IMR-90 (cell line): Measurements from ENCODE around the gene KNCN. TPM values are rescaled to one million over a fixed set of nuclear protein-coding genes. Genes with fewer than 3 reads are reported as not detected.

Experiments
- ATAC-seq: fragments of 200-7000 bp; cut with Tn5 transposase; 2 replicates; pipeline ENCODE4 v1.9.1; 2020; ENCODE audit warnings: low read depth, mild to moderate bottlenecking, moderate library complexity
- BruUV-seq: library from RNA; stranded (reverse); fragments of 400-500 nt; replicated peaks from 2 replicates; lab custom pipeline; 2021; lab: Mats Ljungman, UMichigan
- CTCF ChIA-PET: fragments of 300-600 bp; formaldehyde crosslinking; extraction: SDS; loops from one replicate; lab custom pipeline; 2021; ENCODE audit warnings: antibody characterized with exemption; lab: Yijun Ruan, JAX
- POLR2A ChIA-PET: fragments of 300-600 bp; sonication (Branson Sonifier 250); formaldehyde crosslinking; loops from one replicate; lab custom pipeline; 2022; ENCODE audit warnings: antibody characterized with exemption; ENCODE audit not compliant: unreplicated experiment; lab: Charles Lee
- DNase-seq: peaks from one replicate; pipeline ENCODE4 v3.0.0; 2013
- H2AFZ ChIP-seq: replicated peaks from 2 replicates; pipeline ENCODE3; 2013; ENCODE audit warnings: low read length, mild to moderate bottlenecking; ENCODE audit not compliant: poor library complexity
- H2AK5ac ChIP-seq: 2 replicates; pipeline ENCODE4 v1.6.1; 2013; ENCODE audit warnings: low read depth, low read length, inconsistent platforms
- H2AK9ac ChIP-seq: replicated peaks from 2 replicates; pipeline ENCODE3; 2013; ENCODE audit warnings: mild to moderate bottlenecking, low read depth, low read length, moderate library complexity; ENCODE audit not compliant: poor library complexity
- H2BK120ac ChIP-seq: 2 replicates; pipeline ENCODE4 v1.6.1; 2013; ENCODE audit warnings: low read depth, low read length, inconsistent platforms
- H2BK15ac ChIP-seq: 3 replicates; pipeline ENCODE4 v1.6.1; 2013; ENCODE audit warnings: low read depth, low read length, inconsistent platforms
- H2BK20ac ChIP-seq: 2 replicates; pipeline ENCODE4 v1.6.1; 2013; ENCODE audit warnings: low read depth, mild to moderate bottlenecking, inconsistent platforms, low read length, moderate library complexity
- H2BK5ac ChIP-seq: 2 replicates; pipeline ENCODE4 v1.6.1; 2013; ENCODE audit warnings: mild to moderate bottlenecking, low read depth, low read length, inconsistent platforms; ENCODE audit not compliant: poor library complexity, severe bottlenecking
- H3K14ac ChIP-seq: replicated peaks from 2 replicates; pipeline ENCODE4 v1.6.1; 2013; ENCODE audit warnings: low read depth, low read length, inconsistent platforms
- H3K18ac ChIP-seq: 2 replicates; pipeline ENCODE4 v1.6.1; 2013; ENCODE audit warnings: low read depth, low read length, control low read depth
- H3K23ac ChIP-seq: 2 replicates; pipeline ENCODE4 v1.6.1; 2013; ENCODE audit warnings: low read depth, low read length, inconsistent platforms
- H3K27ac ChIP-seq: 2 replicates; pipeline ENCODE4 v1.5.1; 2013; ENCODE audit warnings: mild to moderate bottlenecking, control low read depth, low read length; ENCODE audit not compliant: insufficient read depth
- H3K27me3 ChIP-seq: 2 replicates; pipeline ENCODE4 v1.6.1; 2013; ENCODE audit warnings: low read length; ENCODE audit not compliant: control insufficient read depth, insufficient read depth
- H3K36me3 ChIP-seq: 2 replicates; pipeline ENCODE4 v1.6.1; 2013; ENCODE audit warnings: low read length, mixed read lengths; ENCODE audit not compliant: control insufficient read depth, insufficient read depth
- H3K4ac ChIP-seq: 2 replicates; pipeline ENCODE4 v1.6.1; 2013; ENCODE audit warnings: low read depth, low read length, inconsistent platforms
- H3K4me1 ChIP-seq: 2 replicates; pipeline ENCODE4 v1.6.1; 2013; ENCODE audit warnings: low read length, mixed read lengths; ENCODE audit not compliant: control insufficient read depth, insufficient read depth
- H3K4me2 ChIP-seq: 2 replicates; pipeline ENCODE4 v1.6.1; 2013; ENCODE audit warnings: low read depth, mild to moderate bottlenecking, control low read depth, low read length, moderate library complexity
- H3K4me3 ChIP-seq: 2 replicates; pipeline ENCODE4 v1.5.1; 2013; ENCODE audit warnings: low read depth, mild to moderate bottlenecking, control low read depth, low read length, moderate library complexity; ENCODE audit not compliant: insufficient read depth
- H3K56ac ChIP-seq: 2 replicates; pipeline ENCODE4 v1.6.1; 2013; ENCODE audit warnings: low read length, inconsistent platforms; ENCODE audit not compliant: insufficient read depth; ENCODE audit errors: extremely low read depth
- H3K79me1 ChIP-seq, 2 experiments: 2 replicates each; pipeline ENCODE4 v1.6.1; 2013; ENCODE audit warnings: low read length in 2 of 2, inconsistent platforms in 1 of 2, low read depth in 1 of 2
- H3K9ac ChIP-seq: 2 replicates; pipeline ENCODE4 v1.6.1; 2013; ENCODE audit warnings: low read depth, low read length, control low read depth
- H3K9me1 ChIP-seq: 2 replicates; pipeline ENCODE4 v1.6.1; 2013; ENCODE audit warnings: low read length, inconsistent platforms; ENCODE audit not compliant: insufficient read depth
- H3K9me3 ChIP-seq: 2 replicates; pipeline ENCODE4 v1.6.1; 2013; ENCODE audit warnings: low read length; ENCODE audit not compliant: control insufficient read depth, insufficient read depth
- H4K20me1 ChIP-seq: 2 replicates; pipeline ENCODE4 v1.6.1; 2013; ENCODE audit warnings: low read length, inconsistent platforms; ENCODE audit not compliant: insufficient read depth
- H4K5ac ChIP-seq: 2 replicates; pipeline ENCODE4 v1.6.1; 2013; ENCODE audit warnings: mild to moderate bottlenecking, low read depth, low read length, control low read depth
- H4K8ac ChIP-seq, 2 experiments: 2 replicates each; pipeline ENCODE4 v1.6.1; 2013; ENCODE audit warnings: low read depth in 2 of 2, low read length in 2 of 2, control low read depth in 1 of 2, inconsistent platforms in 1 of 2
- H4K91ac ChIP-seq: 2 replicates; pipeline ENCODE4 v1.6.1; 2013; ENCODE audit warnings: low read depth, low read length, inconsistent platforms; ENCODE audit not compliant: insufficient read depth
- BHLHE40 ChIP-seq: fragments of 150-350 bp; IDR thresholded peaks from 2 replicates; pipeline ENCODE4 v1.6.1; 2016; ENCODE audit warnings: mild to moderate bottlenecking, low read depth, low read length
- CEBPB ChIP-seq: IDR thresholded peaks from 2 replicates; pipeline ENCODE4 v1.6.1; 2012; ENCODE audit warnings: low read depth, low read length, improper control_type of control experiment
- CHD1 ChIP-seq: IDR thresholded peaks from 2 replicates; pipeline ENCODE4 v1.6.1; 2012; ENCODE audit warnings: low read depth, low read length, improper control_type of control experiment
- FOS ChIP-seq: fragments of 150-350 bp; IDR thresholded peaks from 2 replicates; pipeline ENCODE4 v1.6.1; 2016; ENCODE audit warnings: low read depth, low read length
- MAFK ChIP-seq: IDR thresholded peaks from 2 replicates; pipeline ENCODE4 v1.6.1; 2012; ENCODE audit warnings: low read depth, low read length, improper control_type of control experiment
- MAZ ChIP-seq: IDR thresholded peaks from 2 replicates; pipeline ENCODE4 v1.6.1; 2012; ENCODE audit warnings: low read depth, mild to moderate bottlenecking, low read length, improper control_type of control experiment, moderate library complexity, borderline replicate concordance
- MXI1 ChIP-seq: IDR thresholded peaks from 2 replicates; pipeline ENCODE4 v1.6.1; 2012; ENCODE audit warnings: low read depth, mild to moderate bottlenecking, low read length, moderate library complexity, borderline replicate concordance
- NFE2L2 ChIP-seq: fragments of 150-350 bp; IDR thresholded peaks from 2 replicates; pipeline ENCODE4 v1.6.1; 2016; ENCODE audit warnings: low read depth, mild to moderate bottlenecking, low read length
- POLR2A ChIP-seq: IDR thresholded peaks from 2 replicates; pipeline ENCODE4 v1.6.1; 2012; ENCODE audit warnings: mild to moderate bottlenecking, low read depth, low read length
- RAD21 ChIP-seq: IDR thresholded peaks from 2 replicates; pipeline ENCODE4 v1.6.1; 2012; ENCODE audit warnings: low read length, improper control_type of control experiment
- RCOR1 ChIP-seq: IDR thresholded peaks from 2 replicates; pipeline ENCODE4 v1.6.1; 2012; ENCODE audit warnings: mild to moderate bottlenecking, low read length, improper control_type of control experiment; ENCODE audit not compliant: insufficient replicate concordance
- RFX5 ChIP-seq: IDR thresholded peaks from 2 replicates; pipeline ENCODE4 v1.8.0; 2012; ENCODE audit warnings: low read depth, mild to moderate bottlenecking, low read length, moderate library complexity
- SMC3 ChIP-seq: fragments of 150-350 bp; IDR thresholded peaks from 2 replicates; pipeline ENCODE4 v1.6.1; 2016; ENCODE audit warnings: low read depth, mild to moderate bottlenecking, antibody characterized with exemption, low read length, moderate library complexity
- WGBS, 2 experiments: methylation state at CpG; one replicate each; pipeline versions ENCODE4 v1.1.5 to v1.1.7; 2013; ENCODE audit warnings: missing lambda C conversion rate in 2 of 2; ENCODE audit not compliant: insufficient read length in 1 of 2; ENCODE audit errors: extremely low coverage in 2 of 2; 5-methylcytosine and 5-hydroxymethylcytosine counted together
- dilution Hi-C: fragments of 300-500 bp; cut with HindIII; formaldehyde crosslinking; loops from one replicate; pipeline ENCODE4 v1.14.3; 2018; ENCODE audit warnings: low sequenced_read_pairs; ENCODE audit not compliant: unreplicated experiment
- in situ Hi-C: fragments of 300-500 bp; cut with MboI; formaldehyde crosslinking; loops from 3 replicates; pipeline ENCODE4 v1.14.3; 2019; ENCODE audit warnings: low sequenced_read_pairs, inconsistent platforms, mixed read lengths
- intact Hi-C: fragments of 100-400 bp; cut with micrococcal nuclease; formaldehyde crosslinking; loops from 2 replicates; pipeline ENCODE4 v1.10.0; 2022
- polyA plus RNA-seq, 3 experiments: library from polyadenylated mRNA; depleted of rRNA; stranded (reverse); fragments of >200 nt; gene quantifications; 2 replicates each; pipeline ENCODE4 v1.2.3, GENCODE V29; 2012; ENCODE audit warnings: low replicate concordance in 1 of 3
- total RNA-seq: library from RNA; depleted of rRNA; stranded (reverse); fragments of >200 nt; gene quantifications from 2 replicates; pipeline ENCODE4 v1.2.3, GENCODE V29; 2012
- TF ChIP-seq, protein P1 (sequence below): fragments of 150-350 bp; IDR thresholded peaks from 2 replicates; pipeline ENCODE4 v1.6.1; 2017; ENCODE audit warnings: mild to moderate bottlenecking, antibody characterized with exemption, low read length, low read depth
- TF ChIP-seq, protein P2 (sequence below): conservative IDR thresholded peaks from 2 replicates; pipeline ENCODE4 v1.5.1; 2012; ENCODE audit warnings: mild to moderate bottlenecking, low read depth, low read length, improper control_type of control experiment
- TF ChIP-seq, protein P3 (sequence below): fragments of 150-350 bp; IDR thresholded peaks from 2 replicates; pipeline ENCODE4 v1.6.1; 2016; ENCODE audit warnings: low read depth, mild to moderate bottlenecking, low read length, moderate library complexity, borderline replicate concordance

The KNCN gene
- total and polyA plus RNA-seq, 2 of the 4 experiments (the other 2 are of a cell fraction) = not detected

DNA sequence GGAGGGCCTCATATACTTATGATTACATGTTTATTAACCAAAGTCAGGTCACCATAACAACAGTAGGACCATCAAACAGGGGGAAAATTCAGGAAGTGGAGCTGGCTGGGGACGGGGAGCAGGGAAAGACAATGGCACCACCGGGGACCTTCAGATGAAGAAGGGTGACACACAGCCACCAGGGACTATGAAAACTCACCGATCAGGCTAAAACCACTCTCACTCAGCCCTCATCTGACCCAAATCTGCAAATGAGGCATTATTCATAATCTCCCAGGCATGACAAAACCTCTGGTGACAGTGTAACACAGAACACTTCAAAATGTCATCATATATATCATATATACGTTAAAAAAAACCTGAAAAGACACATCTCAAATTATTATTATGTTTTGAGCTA is 41.4 kb upstream of the KNCN start:
- Histone ChIP-seq H3K23ac (no peak overlapping the region), H2BK20ac (no peak overlapping the region), H3K36me3 (peaks cover 44% of the 10 kb centered on the region), H3K9me1 (peaks cover 14% of the 10 kb centered on the region; the same call in 1 of the 2 replicates), H4K5ac (no peak overlapping the region), H3K4me1 (no peaks in the 10 kb centered on the region), H3K14ac (no peak overlapping the region), H2AK9ac (no peak overlapping the region), H3K9ac (no peak overlapping the region), H3K56ac (no peak overlapping the region), H3K79me1 (peaks cover 9 to 24% of the 10 kb centered on the region in 2 experiments; a peak in 3 of 4 replicates), H4K20me1 (0 out of 2 replicates have a peak, but pooled peaks cover 5% of the 10 kb centered on the region), H2BK15ac (no peak overlapping the region), H2AK5ac (no peak overlapping the region), H4K91ac (no peak overlapping the region), H2AFZ (no peak overlapping the region), H3K27ac (no peak overlapping the region), H3K9me3 (no peaks in the 10 kb centered on the region), H3K4me2 (no peak overlapping the region), H2BK5ac (no peak overlapping the region), H2BK120ac (no peak overlapping the region), H3K18ac (no peak overlapping the region), H3K4me3 (no peak overlapping the region), H4K8ac (no peak overlapping the region), H3K4ac (no peak overlapping the region), H3K27me3 (no peaks in the 10 kb centered on the region)
- in situ Hi-C loops (no loop called here), dilution Hi-C loops (no loop called here), intact Hi-C loops (no loop called here)
- no peak for ATAC-seq
- ChIA-PET CTCF (no interaction called here), POLR2A (no interaction called here)
- 82% methylated on average over 2 of the region's 4 CpGs; no CpG with 5 or more reads in 1 of the 2 experiments for WGBS, 2 experiments
- no peak for TF ChIP-seq POLR2A
- TF ChIP-seq RAD21 = no peak
- TF ChIP-seq NFE2L2 = no peak
- TF ChIP-seq BHLHE40 = no peak
- TF ChIP-seq, protein P1, sequence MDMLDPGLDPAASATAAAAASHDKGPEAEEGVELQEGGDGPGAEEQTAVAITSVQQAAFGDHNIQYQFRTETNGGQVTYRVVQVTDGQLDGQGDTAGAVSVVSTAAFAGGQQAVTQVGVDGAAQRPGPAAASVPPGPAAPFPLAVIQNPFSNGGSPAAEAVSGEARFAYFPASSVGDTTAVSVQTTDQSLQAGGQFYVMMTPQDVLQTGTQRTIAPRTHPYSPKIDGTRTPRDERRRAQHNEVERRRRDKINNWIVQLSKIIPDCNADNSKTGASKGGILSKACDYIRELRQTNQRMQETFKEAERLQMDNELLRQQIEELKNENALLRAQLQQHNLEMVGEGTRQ = no peak
- no peak for TF ChIP-seq MAZ
- TF ChIP-seq CEBPB = no peak
- TF ChIP-seq RFX5 = no peak
- TF ChIP-seq, protein P2, sequence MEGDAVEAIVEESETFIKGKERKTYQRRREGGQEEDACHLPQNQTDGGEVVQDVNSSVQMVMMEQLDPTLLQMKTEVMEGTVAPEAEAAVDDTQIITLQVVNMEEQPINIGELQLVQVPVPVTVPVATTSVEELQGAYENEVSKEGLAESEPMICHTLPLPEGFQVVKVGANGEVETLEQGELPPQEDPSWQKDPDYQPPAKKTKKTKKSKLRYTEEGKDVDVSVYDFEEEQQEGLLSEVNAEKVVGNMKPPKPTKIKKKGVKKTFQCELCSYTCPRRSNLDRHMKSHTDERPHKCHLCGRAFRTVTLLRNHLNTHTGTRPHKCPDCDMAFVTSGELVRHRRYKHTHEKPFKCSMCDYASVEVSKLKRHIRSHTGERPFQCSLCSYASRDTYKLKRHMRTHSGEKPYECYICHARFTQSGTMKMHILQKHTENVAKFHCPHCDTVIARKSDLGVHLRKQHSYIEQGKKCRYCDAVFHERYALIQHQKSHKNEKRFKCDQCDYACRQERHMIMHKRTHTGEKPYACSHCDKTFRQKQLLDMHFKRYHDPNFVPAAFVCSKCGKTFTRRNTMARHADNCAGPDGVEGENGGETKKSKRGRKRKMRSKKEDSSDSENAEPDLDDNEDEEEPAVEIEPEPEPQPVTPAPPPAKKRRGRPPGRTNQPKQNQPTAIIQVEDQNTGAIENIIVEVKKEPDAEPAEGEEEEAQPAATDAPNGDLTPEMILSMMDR = no peak
- TF ChIP-seq MAFK = no peak
- no peak for TF ChIP-seq MXI1
- TF ChIP-seq FOS = no peak
- TF ChIP-seq, protein P3, sequence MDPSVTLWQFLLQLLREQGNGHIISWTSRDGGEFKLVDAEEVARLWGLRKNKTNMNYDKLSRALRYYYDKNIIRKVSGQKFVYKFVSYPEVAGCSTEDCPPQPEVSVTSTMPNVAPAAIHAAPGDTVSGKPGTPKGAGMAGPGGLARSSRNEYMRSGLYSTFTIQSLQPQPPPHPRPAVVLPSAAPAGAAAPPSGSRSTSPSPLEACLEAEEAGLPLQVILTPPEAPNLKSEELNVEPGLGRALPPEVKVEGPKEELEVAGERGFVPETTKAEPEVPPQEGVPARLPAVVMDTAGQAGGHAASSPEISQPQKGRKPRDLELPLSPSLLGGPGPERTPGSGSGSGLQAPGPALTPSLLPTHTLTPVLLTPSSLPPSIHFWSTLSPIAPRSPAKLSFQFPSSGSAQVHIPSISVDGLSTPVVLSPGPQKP = no peak
- no peak for TF ChIP-seq SMC3
- TF ChIP-seq RCOR1 = no peak
- no peak for TF ChIP-seq CHD1
- DNase-seq = no peak
- BruUV-seq = no TSS peak
